ENCODE results near the gene DNASE1L1. TPM values are rescaled to one million over a fixed set of nuclear protein-coding genes. Genes with fewer than 3 reads are reported as not detected.

DNASE1L1 gene
- polyA plus RNA-seq, 4 donors = 17.0 to 27.4 (median 21.7) TPM

- peaks cover 0 to 19% (median 0%) of the 10 kb centered on the region in 3 donors for H3K36me3 ChIP-seq (ENCODE audit: control insufficient read depth in 3 of 3, insufficient read depth in 2 of 3, low read depth in 1 of 3, low read length in 3 of 3)
- peak overlapping the region; percentile 65 to 82 (median 80) for H3K4me3 ChIP-seq (ENCODE audit: low read depth in 1 of 3, low read length in 3 of 3)
- FAIRE-seq = no peak
- no peaks in the 10 kb centered on the region for H3K9me3 ChIP-seq (ENCODE audit: control insufficient read depth in 2 of 2, insufficient read depth in 1 of 2, low read depth in 1 of 2, low read length in 1 of 2)
- peaks cover 0 to 5% (median 0%) of the 10 kb centered on the region in 3 donors for H3K27me3 ChIP-seq (ENCODE audit: control insufficient read depth in 3 of 3, insufficient read depth in 3 of 3, low read length in 3 of 3)
- H3K27ac ChIP-seq (ENCODE audit: low read depth in 1 of 3, low read length in 2 of 3) = peak overlapping the region; percentile 74 to 98 (median 89)
- 1 to 53% (median 7%) methylated on average over 30 to 38 of the region's 38 CpGs for WGBS, 3 donors
- H3K4me1 ChIP-seq (ENCODE audit: control insufficient read depth in 3 of 3, insufficient read depth in 2 of 3, low read depth in 1 of 3, low read length in 2 of 3) = peaks cover 0 to 8% (median 0%) of the 10 kb centered on the region in 3 donors
- DNase-seq = peak in 1 of 2 donors; percentile 35
Measured at GRCh38 chrX:154379569-154379951, 29.5 kb downstream of the DNASE1L1 start.

DNA sequence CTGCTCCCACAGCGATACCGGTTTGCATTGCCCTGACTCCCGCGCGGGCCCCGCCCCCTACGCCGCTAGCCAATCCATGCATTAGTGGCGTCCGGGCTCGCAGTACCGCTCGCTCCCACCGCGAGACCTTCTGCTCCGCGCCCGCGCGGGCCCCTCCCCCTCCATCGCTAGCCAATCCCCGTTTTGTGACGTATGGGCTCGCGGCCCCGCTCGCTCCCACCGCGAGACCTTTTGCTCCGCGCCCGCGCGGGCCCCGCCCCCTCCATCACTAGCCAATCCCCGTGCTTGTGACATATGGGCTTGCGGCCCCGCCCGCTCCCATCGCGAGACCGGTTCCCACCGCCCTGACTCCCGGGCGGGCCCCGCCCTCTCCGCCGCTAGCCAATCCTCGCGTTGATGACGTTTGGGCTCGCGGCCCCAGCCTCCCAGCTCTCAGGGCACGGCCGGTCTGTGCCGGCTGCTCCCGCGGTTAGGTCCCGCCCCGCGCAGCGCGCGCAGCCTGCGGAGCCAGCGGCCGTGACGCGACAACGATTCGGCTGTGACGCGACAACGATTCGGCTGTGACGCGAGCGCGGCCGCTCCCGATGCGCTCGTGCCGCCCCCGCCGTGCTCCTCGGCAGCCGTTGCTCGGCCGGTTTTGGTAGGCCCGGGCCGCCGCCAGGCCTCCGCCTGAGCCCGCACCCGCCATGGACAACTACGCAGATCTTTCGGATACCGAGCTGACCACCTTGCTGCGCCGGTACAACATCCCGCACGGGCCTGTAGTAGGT is 30.1 kb downstream of the DNASE1L1 start, which contains the start of gene EMD:
Gene EMD (plus strand): TSS at position 497 of the 770 bp plus-strand sequence. CDS start 190 bp downstream, at position 687.
- peak; percentile 94 to 97 for DNase-seq
- H3K27me3 ChIP-seq (ENCODE audit: control insufficient read depth in 3 of 3, insufficient read depth in 3 of 3, low read length in 3 of 3) = peaks cover 0 to 6% (median 0%) of the 10 kb centered on the region in 3 donors
- H3K4me3 ChIP-seq (ENCODE audit: low read depth in 1 of 3, low read length in 3 of 3) = peak within 1 kb of the TSS; percentile 65 to 82 (median 80)
- H3K36me3 ChIP-seq (ENCODE audit: control insufficient read depth in 3 of 3, insufficient read depth in 2 of 3, low read depth in 1 of 3, low read length in 3 of 3) = peaks cover 0 to 19% (median 0%) of the 10 kb centered on the region in 3 donors
- no peaks in the 10 kb centered on the region for H3K9me3 ChIP-seq (ENCODE audit: control insufficient read depth in 2 of 2, insufficient read depth in 1 of 2, low read depth in 1 of 2, low read length in 1 of 2)
- 0 to 37% (median 15%) methylated on average over 42 to 103 of the region's 103 CpGs for WGBS, 3 donors
- peak; percentile 94 for FAIRE-seq
- H3K4me1 ChIP-seq (ENCODE audit: control insufficient read depth in 3 of 3, insufficient read depth in 2 of 3, low read depth in 1 of 3, low read length in 2 of 3) = peaks cover 0 to 9% (median 0%) of the 10 kb centered on the region in 3 donors
- peak within 1 kb of the TSS; percentile 89 to 98 (median 91) for H3K27ac ChIP-seq (ENCODE audit: low read depth in 1 of 3, low read length in 2 of 3)

- Histone ChIP-seq H3K27ac (ENCODE audit: low read depth in 1 of 3, low read length in 2 of 3) (peak overlapping the region; percentile 89 to 97 (median 91)), H3K27me3 (ENCODE audit: control insufficient read depth in 3 of 3, insufficient read depth in 3 of 3, low read length in 3 of 3) (peaks cover 0 to 8% (median 0%) of the 10 kb centered on the region in 3 donors), H3K36me3 (ENCODE audit: control insufficient read depth in 3 of 3, insufficient read depth in 2 of 3, low read depth in 1 of 3, low read length in 3 of 3) (peaks cover 0 to 19% (median 0%) of the 10 kb centered on the region in 3 donors), H3K4me3 (ENCODE audit: low read depth in 1 of 3, low read length in 3 of 3) (peak overlapping the region; percentile 15 to 41 (median 38)), H3K4me1 (ENCODE audit: control insufficient read depth in 3 of 3, insufficient read depth in 2 of 3, low read depth in 1 of 3, low read length in 2 of 3) (peaks cover 0 to 16% (median 0%) of the 10 kb centered on the region in 3 donors), H3K9me3 (ENCODE audit: control insufficient read depth in 2 of 2, insufficient read depth in 1 of 2, low read depth in 1 of 2, low read length in 1 of 2) (no peaks in the 10 kb centered on the region)
- 0 to 40% (median 23%) methylated on average over 6 to 79 of the region's 79 CpGs for WGBS, 3 donors
- FAIRE-seq = no peak
- DNase-seq = no peak
Measured at GRCh38 chrX:154378059-154378798, 30.8 kb downstream of the DNASE1L1 start.

DNA sequence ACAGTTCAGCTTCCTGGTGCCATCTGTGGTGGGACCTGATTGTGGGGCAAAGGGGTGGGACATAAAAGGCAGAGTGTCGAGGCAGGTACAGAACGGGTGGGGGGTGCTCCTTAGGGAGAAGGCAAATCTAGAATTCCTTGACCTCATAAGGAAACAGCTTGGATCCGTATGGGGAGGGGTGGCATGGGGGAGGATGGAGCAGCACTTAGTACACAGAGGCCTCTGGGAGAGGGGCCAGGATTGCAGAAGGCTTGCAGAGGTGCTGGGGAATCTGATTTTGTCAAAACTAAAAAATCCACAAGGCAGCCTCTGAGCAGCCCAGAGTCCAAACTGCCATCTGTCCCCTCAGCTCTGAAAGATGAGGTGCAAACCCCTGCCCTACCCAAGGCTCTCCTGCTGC is 32.3 kb downstream of the DNASE1L1 start:
- no peak overlapping the region for H3K4me3 ChIP-seq (ENCODE audit: low read depth in 1 of 3, low read length in 3 of 3)
- H3K27ac ChIP-seq (ENCODE audit: low read depth in 1 of 3, low read length in 2 of 3) = peak overlapping the region in 2 of 3 donors; percentile 79 to 89
- H3K4me1 ChIP-seq (ENCODE audit: control insufficient read depth in 3 of 3, insufficient read depth in 2 of 3, low read depth in 1 of 3, low read length in 2 of 3) = peaks cover 0 to 16% (median 0%) of the 10 kb centered on the region in 3 donors
- WGBS, 3 donors = 71 to 81% (median 77%) methylated on average over 3 of the region's 3 CpGs
- H3K36me3 ChIP-seq (ENCODE audit: control insufficient read depth in 3 of 3, insufficient read depth in 2 of 3, low read depth in 1 of 3, low read length in 3 of 3) = peaks cover 0 to 16% (median 0%) of the 10 kb centered on the region in 3 donors
- H3K9me3 ChIP-seq (ENCODE audit: control insufficient read depth in 2 of 2, insufficient read depth in 1 of 2, low read depth in 1 of 2, low read length in 1 of 2) = no peaks in the 10 kb centered on the region
- no peak for FAIRE-seq
- H3K27me3 ChIP-seq (ENCODE audit: control insufficient read depth in 3 of 3, insufficient read depth in 3 of 3, low read length in 3 of 3) = peaks cover 0 to 17% (median 0%) of the 10 kb centered on the region in 3 donors
- no peak for DNase-seq

- WGBS, 3 donors = 27 to 61% (median 58%) methylated on average over 10 of the region's 10 CpGs
- H3K4me1 ChIP-seq (ENCODE audit: control insufficient read depth in 3 of 3, insufficient read depth in 2 of 3, low read depth in 1 of 3, low read length in 2 of 3) = peaks cover 0 to 18% (median 0%) of the 10 kb centered on the region in 3 donors
- H3K36me3 ChIP-seq (ENCODE audit: control insufficient read depth in 3 of 3, insufficient read depth in 2 of 3, low read depth in 1 of 3, low read length in 3 of 3) = peaks cover 0 to 2% (median 0%) of the 10 kb centered on the region in 3 donors
- FAIRE-seq (no peak), DNase-seq (no peak)
- peak overlapping the region in 2 of 3 donors; percentile 22 to 61 for H3K27ac ChIP-seq (ENCODE audit: low read depth in 1 of 3, low read length in 2 of 3)
- H3K9me3 ChIP-seq (ENCODE audit: control insufficient read depth in 2 of 2, insufficient read depth in 1 of 2, low read depth in 1 of 2, low read length in 1 of 2) = no peaks in the 10 kb centered on the region
- H3K27me3 ChIP-seq (ENCODE audit: control insufficient read depth in 3 of 3, insufficient read depth in 3 of 3, low read length in 3 of 3) = peaks cover 0 to 23% (median 0%) of the 10 kb centered on the region in 3 donors
- no peak overlapping the region for H3K4me3 ChIP-seq (ENCODE audit: low read depth in 1 of 3, low read length in 3 of 3)
Measured at GRCh38 chrX:154375156-154375504, 33.9 kb downstream of the DNASE1L1 start.

- Histone ChIP-seq H3K4me3 (ENCODE audit: low read depth in 1 of 3, low read length in 3 of 3) (peak within 1 kb of the TSS in 2 of 3 donors; percentile 14 to 48), H3K4me1 (ENCODE audit: control insufficient read depth in 3 of 3, insufficient read depth in 2 of 3, low read depth in 1 of 3, low read length in 2 of 3) (peaks cover 0 to 24% (median 0%) of the 10 kb centered on the region in 3 donors), H3K27me3 (ENCODE audit: control insufficient read depth in 3 of 3, insufficient read depth in 3 of 3, low read length in 3 of 3) (peaks cover 0 to 28% (median 0%) of the 10 kb centered on the region in 3 donors), H3K36me3 (ENCODE audit: control insufficient read depth in 3 of 3, insufficient read depth in 2 of 3, low read depth in 1 of 3, low read length in 3 of 3) (peaks cover 0 to 2% (median 0%) of the 10 kb centered on the region in 3 donors), H3K27ac (ENCODE audit: low read depth in 1 of 3, low read length in 2 of 3) (peak within 1 kb of the TSS in 2 of 3 donors; percentile 61 to 82), H3K9me3 (ENCODE audit: control insufficient read depth in 2 of 2, insufficient read depth in 1 of 2, low read depth in 1 of 2, low read length in 1 of 2) (no peaks in the 10 kb centered on the region)
- 6 to 45% (median 20%) methylated on average over 8 to 95 of the region's 95 CpGs for WGBS, 3 donors
- no peak for FAIRE-seq
- DNase-seq = peak in 1 of 2 donors; percentile 47
Measured at GRCh38 chrX:154374313-154375155, 34.5 kb downstream of the DNASE1L1 start, which contains the start of gene FLNA. Gene FLNA (minus strand): TSS chrX:154374634. CDS start chrX:154371245, 3,389 bp downstream.

DNA sequence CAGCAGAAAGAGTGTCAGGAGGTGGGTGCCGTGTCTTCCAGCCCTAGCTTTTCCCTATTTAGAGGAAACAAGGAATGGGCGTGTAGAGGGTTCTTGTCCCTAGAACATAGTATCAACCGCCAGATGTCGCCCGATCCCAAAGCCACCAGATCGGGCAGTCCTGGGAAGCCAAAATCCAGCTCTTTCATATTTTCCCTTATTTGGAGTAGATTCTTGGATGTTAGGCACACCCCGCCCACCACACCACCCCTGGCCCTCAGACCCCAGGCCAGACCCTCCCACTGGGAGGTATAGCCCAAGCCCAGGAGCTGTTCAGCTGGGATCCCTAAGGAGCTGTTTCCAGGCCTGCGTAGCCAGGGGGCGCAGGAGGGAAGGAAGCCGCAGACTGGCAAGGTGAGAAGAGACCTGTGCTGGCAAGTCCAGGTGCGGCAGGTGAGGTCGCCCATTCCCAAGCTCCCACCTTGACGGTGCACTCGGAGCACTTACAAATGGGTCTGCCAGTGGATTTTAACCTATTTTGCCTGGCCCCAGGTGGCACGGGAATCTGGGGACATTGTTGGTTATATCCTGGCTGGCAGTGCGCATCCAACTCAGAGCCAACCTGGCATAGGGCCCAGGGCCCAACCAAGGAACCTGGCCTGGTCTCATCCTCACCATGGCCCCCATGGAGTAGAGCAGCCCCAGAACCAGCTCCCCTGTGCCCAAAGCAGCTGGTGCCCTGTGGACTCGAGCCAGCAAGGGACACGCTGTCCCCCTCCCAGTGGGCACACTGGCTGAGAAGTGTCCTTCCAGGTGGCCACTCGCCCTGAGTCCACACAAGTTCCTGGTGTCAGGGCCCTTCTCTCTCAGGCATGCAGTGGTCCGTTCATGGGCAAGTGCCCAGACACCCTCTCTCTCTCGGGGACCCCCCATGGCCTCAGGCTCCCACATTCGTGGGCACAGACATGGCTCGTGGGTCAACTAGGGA is 35.4 kb downstream of the DNASE1L1 start:
- peaks cover 0 to 30% (median 0%) of the 10 kb centered on the region in 3 donors for H3K4me1 ChIP-seq (ENCODE audit: control insufficient read depth in 3 of 3, insufficient read depth in 2 of 3, low read depth in 1 of 3, low read length in 2 of 3)
- peaks cover 0 to 8% (median 0%) of the 10 kb centered on the region in 3 donors for H3K36me3 ChIP-seq (ENCODE audit: control insufficient read depth in 3 of 3, insufficient read depth in 2 of 3, low read depth in 1 of 3, low read length in 3 of 3)
- no peaks in the 10 kb centered on the region for H3K9me3 ChIP-seq (ENCODE audit: control insufficient read depth in 2 of 2, insufficient read depth in 1 of 2, low read depth in 1 of 2, low read length in 1 of 2)
- FAIRE-seq = no peak
- 14 to 41% (median 15%) methylated on average over 19 to 23 of the region's 23 CpGs for WGBS, 3 donors
- H3K27ac ChIP-seq (ENCODE audit: low read depth in 1 of 3, low read length in 2 of 3) = peak overlapping the region in 2 of 3 donors; percentile 57 to 82
- H3K27me3 ChIP-seq (ENCODE audit: control insufficient read depth in 3 of 3, insufficient read depth in 3 of 3, low read length in 3 of 3) = peaks cover 0 to 28% (median 0%) of the 10 kb centered on the region in 3 donors
- DNase-seq = peak; percentile 72 to 81
- H3K4me3 ChIP-seq (ENCODE audit: low read depth in 1 of 3, low read length in 3 of 3) = peak overlapping the region in 2 of 3 donors; percentile 14 to 48

All from small intestine (tissue), 7 donors.